Muscle of leg (tissue), 16 donors: Measurements from ENCODE around the gene IGF2R. TPM values are rescaled to one million over a fixed set of nuclear protein-coding genes. Genes with fewer than 3 reads are reported as not detected.
"Not testable (repeated sequence)": the region's sequence is repeated elsewhere in the genome, so short reads cannot be mapped to it uniquely, and the experiment has no call there.

Source experiments
- DNase-seq: peaks from one replicate; pipeline ENCODE4 v3.0.0; 2013
- H3K27ac ChIP-seq: one replicate; pipeline ENCODE4 v1.5.1; 2013; ENCODE audit warnings: mild to moderate bottlenecking, low read length, control low read depth
- H3K27me3 ChIP-seq: one replicate; pipeline ENCODE4 v1.6.1; 2013; ENCODE audit warnings: low read length; ENCODE audit not compliant: control insufficient read depth, insufficient read depth
- H3K36me3 ChIP-seq: one replicate; pipeline ENCODE4 v1.6.1; 2013; ENCODE audit warnings: low read length; ENCODE audit not compliant: control insufficient read depth, insufficient read depth
- H3K4me1 ChIP-seq: one replicate; pipeline ENCODE4 v1.6.1; 2013; ENCODE audit warnings: low read length; ENCODE audit not compliant: control insufficient read depth, insufficient read depth
- H3K4me3 ChIP-seq: one replicate; pipeline ENCODE4 v1.5.1; 2013; ENCODE audit warnings: low read length, control low read depth
- H3K9me3 ChIP-seq: replicated peaks from 2 replicates; pipeline ENCODE4 v1.6.1; 2013; ENCODE audit warnings: low read depth, low read length; ENCODE audit not compliant: control insufficient read depth
- WGBS: methylation state at CpG from one replicate; pipeline ENCODE4 v1.1.5; 2013; ENCODE audit warnings: missing lambda C conversion rate; ENCODE audit not compliant: insufficient coverage; 5-methylcytosine and 5-hydroxymethylcytosine counted together
- long read RNA-seq, 11 donors: transcript quantifications; one replicate each; lab custom pipeline, GENCODE V29; 2026
- polyA plus RNA-seq, 8 donors: library from polyadenylated mRNA; unstranded; fragments of 120-200 nt; gene quantifications; one replicate each; pipeline versions ENCODE4 v1.2.1 to v1.2.3, GENCODE V29; 2013; ENCODE audit warnings: inconsistent platforms in 1 of 8, low replicate concordance in 1 of 8; ENCODE audit not compliant: insufficient read length in 8 of 8, insufficient read depth in 1 of 8
- total RNA-seq: library from RNA; stranded (reverse); fragments of 120-200 nt; gene quantifications from one replicate; pipeline ENCODE4 v1.2.4, GENCODE V29; 2013

The IGF2R gene
- total RNA-seq (66.6 TPM), polyA plus RNA-seq (100 to 1,000 TPM in 7 of 8 donors, 10 to 100 TPM in 1; 94.1 to 133 (median 125) TPM)
- long read RNA-seq, donor 1, full-length matches to known transcripts: 1 of 1 reads
- long read RNA-seq, donor 1, partial matches to known transcripts: 0 of 1 reads
- long read RNA-seq, donor 1, other reads (novel, unspliced or antisense): 0 of 1 reads
- long read RNA-seq, donor 2: 0 reads
- long read RNA-seq, donor 3, full-length matches to known transcripts: 3 of 10 reads
- long read RNA-seq, donor 3, partial matches to known transcripts: 7 of 10 reads
- long read RNA-seq, donor 3, other reads (novel, unspliced or antisense): 0 of 10 reads
- long read RNA-seq, donor 4, full-length matches to known transcripts: 2 of 18 reads
- long read RNA-seq, donor 4, partial matches to known transcripts: 16 of 18 reads
- long read RNA-seq, donor 4, other reads (novel, unspliced or antisense): 0 of 18 reads
- long read RNA-seq, donor 5, full-length matches to known transcripts: 5 of 181 reads
- long read RNA-seq, donor 5, partial matches to known transcripts: 176 of 181 reads
- long read RNA-seq, donor 5, other reads (novel, unspliced or antisense): 0 of 181 reads
- long read RNA-seq, donor 6, full-length matches to known transcripts: 3 of 8 reads
- long read RNA-seq, donor 6, partial matches to known transcripts: 5 of 8 reads
- long read RNA-seq, donor 6, other reads (novel, unspliced or antisense): 0 of 8 reads
- long read RNA-seq, donor 7, full-length matches to known transcripts: 4 of 158 reads
- long read RNA-seq, donor 7, partial matches to known transcripts: 154 of 158 reads
- long read RNA-seq, donor 7, other reads (novel, unspliced or antisense): 0 of 158 reads
- long read RNA-seq, donor 8, partial matches to known transcripts: 5 of 9 reads
- long read RNA-seq, donor 8, other reads (novel, unspliced or antisense): 0 of 9 reads
- long read RNA-seq, donor 9, partial matches to known transcripts: 5 of 5 reads
- long read RNA-seq, donor 9, other reads (novel, unspliced or antisense): 0 of 5 reads
- long read RNA-seq, donor 10, partial matches to known transcripts: 28 of 28 reads
- long read RNA-seq, donor 10, other reads (novel, unspliced or antisense): 0 of 28 reads
- long read RNA-seq, donor 11, partial matches to known transcripts: 0 of 1 reads
- long read RNA-seq, donor 11, other reads (novel, unspliced or antisense): 0 of 1 reads

GRCh38 chr6:159968295-159969203 lies at the start of gene IGF2R:
Gene IGF2R, plus strand, starts transcription at chr6:159969082. Its CDS starts 165 bp downstream, at chr6:159969247.
- peaks cover 33% of the 10 kb centered on the region for H3K4me1 ChIP-seq
- WGBS: 2% methylated on average over 44 of the region's 68 CpGs

GRCh38 chr6:159919800-159920199 lies 49.1 kb upstream of the IGF2R start:
- Histone ChIP-seq H3K4me3 (no peak overlapping the region), H3K36me3 (no peaks in the 10 kb centered on the region), H3K27ac (no peak overlapping the region), H3K9me3 (no peaks in the 10 kb centered on the region), H3K4me1 (peaks cover 7% of the 10 kb centered on the region), H3K27me3 (peaks cover 3% of the 10 kb centered on the region)
- no peak for DNase-seq
- WGBS: 92% methylated on average over 2 of the region's 6 CpGs

More at GRCh38 chr6:159968295-159969203, at the start of gene IGF2R:
- peak; percentile 96 for DNase-seq
- H3K4me3 ChIP-seq: peak within 1 kb of the TSS; percentile 84
- H3K36me3 ChIP-seq: peaks cover 2% of the 10 kb centered on the region
- peak within 1 kb of the TSS; percentile 96 for H3K27ac ChIP-seq
- H3K9me3 ChIP-seq: no peaks in the 10 kb centered on the region
- peaks cover 4% of the 10 kb centered on the region for H3K27me3 ChIP-seq

- DNase-seq, H3K27me3 ChIP-seq, H3K9me3 ChIP-seq, H3K4me3 ChIP-seq, H3K27ac ChIP-seq, H3K36me3 ChIP-seq, H3K4me1 ChIP-seq: not testable (repeated sequence)
- WGBS: 57% methylated on average over 1 of the region's 2 CpGs
Observed at GRCh38 chr6:159924150-159924549, 44.7 kb upstream of the IGF2R start.

- Histone ChIP-seq H3K27me3 (no peaks in the 10 kb centered on the region), H3K4me3 (no peak overlapping the region), H3K27ac (no peak overlapping the region), H3K9me3 (no peaks in the 10 kb centered on the region), H3K36me3 (no peaks in the 10 kb centered on the region), H3K4me1 (peaks cover 13% of the 10 kb centered on the region)
- WGBS: 87% methylated on average over 5 of the region's 5 CpGs
- DNase-seq: no peak
Observed at GRCh38 chr6:159926542-159927203, 42.2 kb upstream of the IGF2R start.

GRCh38 chr6:159929819-159930218 lies 39.1 kb upstream of the IGF2R start:
- WGBS: 0% methylated on average over 1 of the region's 8 CpGs
- H3K36me3 ChIP-seq: no peaks in the 10 kb centered on the region
- H3K9me3 ChIP-seq: no peaks in the 10 kb centered on the region
- peak overlapping the region; percentile 16 for H3K27ac ChIP-seq
- no peaks in the 10 kb centered on the region for H3K27me3 ChIP-seq
- peaks cover 22% of the 10 kb centered on the region for H3K4me1 ChIP-seq
- DNase-seq: peak; percentile 36
- H3K4me3 ChIP-seq: no peak overlapping the region

GRCh38 chr6:159931112-159931511 lies 37.8 kb upstream of the IGF2R start:
- Histone ChIP-seq H3K27ac (peak overlapping the region; percentile 31), H3K27me3 (no peaks in the 10 kb centered on the region), H3K4me1 (peaks cover 22% of the 10 kb centered on the region), H3K36me3 (no peaks in the 10 kb centered on the region), H3K9me3 (peaks cover 2% of the 10 kb centered on the region), H3K4me3 (no peak overlapping the region)
- no peak for DNase-seq
- 100% methylated on average over 1 of the region's 3 CpGs for WGBS

- Histone ChIP-seq H3K4me3 (no peak overlapping the region), H3K9me3 (peaks cover 2% of the 10 kb centered on the region), H3K36me3 (no peaks in the 10 kb centered on the region), H3K27me3 (no peaks in the 10 kb centered on the region), H3K27ac (peak overlapping the region; percentile 31), H3K4me1 (peaks cover 22% of the 10 kb centered on the region)
- DNase-seq: peak; percentile 46
- 9% methylated on average over 3 of the region's 4 CpGs for WGBS
Observed at GRCh38 chr6:159931846-159932245, 37.0 kb upstream of the IGF2R start.

GRCh38 chr6:159933077-159933476 lies 35.8 kb upstream of the IGF2R start:
- Histone ChIP-seq H3K4me1 (peaks cover 22% of the 10 kb centered on the region), H3K27me3 (no peaks in the 10 kb centered on the region), H3K4me3 (no peak overlapping the region), H3K9me3 (peaks cover 2% of the 10 kb centered on the region), H3K36me3 (no peaks in the 10 kb centered on the region), H3K27ac (no peak overlapping the region)
- WGBS: 100% methylated on average over 1 of the region's 1 CpG
- peak; percentile 23 for DNase-seq

GRCh38 chr6:159934181-159934580 lies 34.7 kb upstream of the IGF2R start:
- no peak for DNase-seq
- peaks cover 2% of the 10 kb centered on the region for H3K9me3 ChIP-seq
- 89% methylated on average over 4 of the region's 4 CpGs for WGBS
- H3K27ac ChIP-seq: no peak overlapping the region
- H3K27me3 ChIP-seq: no peaks in the 10 kb centered on the region
- no peak overlapping the region for H3K4me3 ChIP-seq
- H3K4me1 ChIP-seq: peaks cover 22% of the 10 kb centered on the region
- H3K36me3 ChIP-seq: no peaks in the 10 kb centered on the region
